ENCODE results near the gene ATP6V0B. TPM values are rescaled to one million over a fixed set of nuclear protein-coding genes. Genes with fewer than 3 reads are reported as not detected.

ATP6V0B gene
- total and polyA plus RNA-seq, 3 donors from 2014 or later: 102 to 222 (median 173) TPM

- no peak overlapping the region for H3K27ac ChIP-seq
- WGBS, 2 donors: 84 to 92% methylated on average over 3 to 13 of the region's 13 CpGs
- intact Hi-C loops (cut with DNase I; ENCODE audit: low total_unique reads): no loop called here
- no peaks in the 10 kb centered on the region for H3K27me3 ChIP-seq
- no peak overlapping the region for H3K4me3 ChIP-seq
- no peaks in the 10 kb centered on the region for H3K36me3 ChIP-seq (ENCODE audit: low read depth, missing control alignments)
- no peaks in the 10 kb centered on the region for H3K9me3 ChIP-seq
- H3K4me1 ChIP-seq: peaks cover 9% of the 10 kb centered on the region
- no peak for TF ChIP-seq POLR2A (IDR thresholded peaks at IDR 0.05)
- TF ChIP-seq, protein P1, sequence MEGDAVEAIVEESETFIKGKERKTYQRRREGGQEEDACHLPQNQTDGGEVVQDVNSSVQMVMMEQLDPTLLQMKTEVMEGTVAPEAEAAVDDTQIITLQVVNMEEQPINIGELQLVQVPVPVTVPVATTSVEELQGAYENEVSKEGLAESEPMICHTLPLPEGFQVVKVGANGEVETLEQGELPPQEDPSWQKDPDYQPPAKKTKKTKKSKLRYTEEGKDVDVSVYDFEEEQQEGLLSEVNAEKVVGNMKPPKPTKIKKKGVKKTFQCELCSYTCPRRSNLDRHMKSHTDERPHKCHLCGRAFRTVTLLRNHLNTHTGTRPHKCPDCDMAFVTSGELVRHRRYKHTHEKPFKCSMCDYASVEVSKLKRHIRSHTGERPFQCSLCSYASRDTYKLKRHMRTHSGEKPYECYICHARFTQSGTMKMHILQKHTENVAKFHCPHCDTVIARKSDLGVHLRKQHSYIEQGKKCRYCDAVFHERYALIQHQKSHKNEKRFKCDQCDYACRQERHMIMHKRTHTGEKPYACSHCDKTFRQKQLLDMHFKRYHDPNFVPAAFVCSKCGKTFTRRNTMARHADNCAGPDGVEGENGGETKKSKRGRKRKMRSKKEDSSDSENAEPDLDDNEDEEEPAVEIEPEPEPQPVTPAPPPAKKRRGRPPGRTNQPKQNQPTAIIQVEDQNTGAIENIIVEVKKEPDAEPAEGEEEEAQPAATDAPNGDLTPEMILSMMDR (IDR thresholded peaks at IDR 0.05): no peak
- no peak for DNase-seq
Observed at GRCh38 chr1:44019466-44019948, 44.7 kb downstream of the ATP6V0B start.

- Histone ChIP-seq H3K27me3 (no peaks in the 10 kb centered on the region), H3K4me1 (peaks cover 9% of the 10 kb centered on the region), H3K4me3 (no peak overlapping the region), H3K36me3 (ENCODE audit: low read depth, missing control alignments) (no peaks in the 10 kb centered on the region), H3K27ac (no peak overlapping the region), H3K9me3 (no peaks in the 10 kb centered on the region)
- 77 to 90% methylated on average over 6 of the region's 6 CpGs for WGBS, 2 donors
- no peak for DNase-seq
- intact Hi-C loops (cut with DNase I; ENCODE audit: low total_unique reads): no loop called here
- TF ChIP-seq POLR2A (IDR thresholded peaks at IDR 0.05): no peak
- TF ChIP-seq, protein P1 (IDR thresholded peaks at IDR 0.05): no peak
Observed at GRCh38 chr1:44020464-44020863, 45.7 kb downstream of the ATP6V0B start.

DNA sequence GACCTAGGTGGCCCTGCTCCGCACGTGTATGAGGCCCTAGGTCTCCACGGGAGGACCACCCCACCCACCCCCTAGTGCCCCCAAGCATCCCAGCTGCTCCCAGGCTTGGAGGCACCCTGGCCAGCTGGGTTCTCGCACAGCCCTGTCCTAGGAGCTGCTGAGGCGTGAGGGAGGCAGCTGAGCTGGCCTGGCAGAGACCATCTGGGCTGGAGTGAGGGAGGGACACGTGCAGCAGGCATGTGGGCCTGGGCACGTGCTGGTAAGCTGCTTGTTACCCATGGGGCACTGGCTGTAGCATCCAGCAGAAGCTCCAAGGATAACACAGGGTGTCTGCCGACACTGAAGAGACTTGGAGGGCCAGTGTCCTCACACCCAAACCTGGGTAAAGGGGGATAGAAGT, 46.4 kb downstream of the ATP6V0B start:
- H3K4me1 ChIP-seq: peaks cover 7% of the 10 kb centered on the region
- no peak overlapping the region for H3K27ac ChIP-seq
- DNase-seq: no peak
- no peaks in the 10 kb centered on the region for H3K27me3 ChIP-seq
- 92 to 97% methylated on average over 4 to 6 of the region's 8 CpGs for WGBS, 2 donors
- no peak overlapping the region for H3K4me3 ChIP-seq
- H3K9me3 ChIP-seq: no peaks in the 10 kb centered on the region
- H3K36me3 ChIP-seq (ENCODE audit: low read depth, missing control alignments): no peaks in the 10 kb centered on the region
- TF ChIP-seq, protein P1 (IDR thresholded peaks at IDR 0.05): no peak
- TF ChIP-seq POLR2A (IDR thresholded peaks at IDR 0.05): no peak
- intact Hi-C loops (cut with DNase I; ENCODE audit: low total_unique reads): no loop called here

DNA sequence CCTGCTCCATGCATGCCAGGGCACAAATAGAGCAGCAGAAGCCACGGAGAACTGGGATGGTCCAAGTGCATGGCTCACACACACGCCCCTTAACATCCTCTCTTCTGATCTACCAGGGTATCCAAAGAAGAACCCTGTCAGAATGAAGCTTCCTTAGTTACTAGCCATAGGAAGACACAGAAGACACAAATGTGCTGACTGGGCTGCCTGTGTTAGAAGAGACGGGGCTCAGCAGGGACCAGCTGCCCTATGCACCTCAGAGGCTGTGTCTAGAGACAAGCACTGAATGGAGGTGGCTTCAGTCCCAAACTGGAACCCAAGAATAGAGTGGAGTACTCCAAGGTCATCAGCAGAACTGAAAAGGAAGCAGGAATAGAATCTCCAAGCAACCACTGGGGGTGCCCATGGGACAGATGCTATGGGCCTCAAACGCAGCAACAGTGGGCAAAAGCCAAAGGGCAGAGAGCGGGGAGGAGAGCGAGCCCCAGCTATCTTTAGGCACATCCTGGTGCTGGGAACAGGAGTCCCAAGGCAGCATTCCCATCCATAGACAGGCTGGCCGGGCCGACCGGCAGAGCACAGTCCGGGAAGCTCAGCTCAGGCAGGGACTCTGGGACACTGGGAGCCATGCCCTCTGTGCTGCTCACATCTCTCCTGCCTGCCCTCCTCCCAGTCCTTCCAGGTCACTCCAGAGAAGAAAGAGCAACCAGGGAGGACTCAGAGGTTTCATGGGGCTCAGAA, 47.0 kb downstream of the ATP6V0B start:
- WGBS, 2 donors: 55 to 68% methylated on average over 8 to 10 of the region's 10 CpGs
- no peak overlapping the region for H3K27ac ChIP-seq
- H3K4me3 ChIP-seq: no peak overlapping the region
- H3K4me1 ChIP-seq: peaks cover under 1% of the 10 kb centered on the region
- H3K9me3 ChIP-seq: no peaks in the 10 kb centered on the region
- DNase-seq: no peak
- no peaks in the 10 kb centered on the region for H3K27me3 ChIP-seq
- TF ChIP-seq POLR2A (IDR thresholded peaks at IDR 0.05): no peak
- TF ChIP-seq, protein P1 (IDR thresholded peaks at IDR 0.05): no peak
- intact Hi-C loops (cut with DNase I; ENCODE audit: low total_unique reads): no loop called here
- H3K36me3 ChIP-seq (ENCODE audit: low read depth, missing control alignments): no peaks in the 10 kb centered on the region

All from testis (tissue), 3 donors.